ENCODE results near the gene C9orf78.

- TF ChIP-seq EZH2 (IDR thresholded peaks at IDR 0.05; ENCODE audit: low read depth, unreplicated experiment) (no peak), CTCF (conservative IDR thresholded peaks at IDR 0.05; ENCODE audit: low read depth in 2 of 2) (no peak), STAT1 (IDR thresholded peaks at IDR 0.05; ENCODE audit: unreplicated experiment) (no peak), POLR2AphosphoS5 (IDR thresholded peaks at IDR 0.05; ENCODE audit: low read depth) (no peak), JUNB (IDR thresholded peaks at IDR 0.05; ENCODE audit: unreplicated experiment) (no peak), EZH2phosphoT487 (IDR thresholded peaks at IDR 0.05; ENCODE audit: unreplicated experiment) (no peak), REST (IDR thresholded peaks at IDR 0.05; ENCODE audit: unreplicated experiment) (no peak), ETS1 (IDR thresholded peaks at IDR 0.05) (no peak), ZNF114 (CRISPR knock-in tag; IDR thresholded peaks at IDR 0.05) (no peak), CREB1 (CRISPR knock-in tag; IDR thresholded peaks at IDR 0.05; ENCODE audit: low read depth) (no peak), NANOG (IDR thresholded peaks at IDR 0.05; ENCODE audit: borderline replicate concordance) (no peak)
Observed at GRCh38 chr9:129803676-129804060, 31.4 kb downstream of the C9orf78 start.
